Stimulated activated CD8-positive, alpha-beta memory T cell treated with anti-CD3 and anti-CD28 coated beads, Interleukin-2, amount 100 ng/mL, for 48 hours (primary cell): Measurements from ENCODE around the gene AJUBA.

ENCODE experiments used
- DNase-seq, 2 donors: peaks; one replicate each; pipeline ENCODE4 v3.0.0-alpha.2; 2020; ENCODE audit warnings: low read depth in 2 of 2

Gene AJUBA

GRCh38 chr14:22939684-22940083 lies 42.7 kb downstream of the AJUBA start:
- DNase-seq, result no peak

GRCh38 chr14:22935156-22935555 lies 47.2 kb downstream of the AJUBA start:
- no peak for DNase-seq

DNA sequence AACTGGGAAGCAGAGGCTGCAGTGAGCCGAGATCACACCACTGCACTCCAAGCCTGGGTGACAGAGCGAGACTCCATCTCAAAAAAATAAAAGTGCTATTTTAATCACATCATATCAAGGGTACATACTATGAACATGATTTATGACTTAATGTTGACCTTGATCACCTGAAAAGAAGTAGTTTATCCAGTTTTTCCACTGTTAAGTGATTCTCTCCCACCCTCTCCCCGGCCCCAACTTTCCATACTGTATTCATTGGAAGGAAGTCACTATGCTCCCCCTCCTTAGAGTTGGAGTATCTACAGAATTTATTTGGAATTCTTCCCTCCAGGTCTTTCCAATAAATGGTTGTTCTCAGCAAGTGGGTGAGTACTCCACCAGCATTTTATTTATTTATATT lies 50.2 kb downstream of the AJUBA start:
- DNase-seq, result no peak

DNA sequence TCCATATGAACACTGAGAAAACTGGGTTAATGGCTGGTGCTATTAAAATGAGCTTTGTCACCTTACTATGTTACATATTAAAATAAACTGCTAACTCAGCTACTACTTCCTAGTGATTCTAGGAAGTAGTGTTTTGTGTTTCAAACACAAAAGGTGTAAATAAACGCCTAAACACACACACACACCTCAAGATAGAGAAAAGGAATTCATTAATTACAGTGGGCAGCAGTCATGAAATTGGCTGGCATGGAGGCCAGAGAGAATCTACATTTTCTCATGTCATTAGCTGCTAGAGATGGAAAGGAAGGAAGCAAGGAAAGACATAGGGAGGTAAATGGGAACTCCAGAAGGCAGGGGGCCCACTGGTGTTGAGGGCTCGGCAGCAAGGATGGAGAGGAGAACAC lies 52.4 kb downstream of the AJUBA start:
- DNase-seq, result no peak

DNA sequence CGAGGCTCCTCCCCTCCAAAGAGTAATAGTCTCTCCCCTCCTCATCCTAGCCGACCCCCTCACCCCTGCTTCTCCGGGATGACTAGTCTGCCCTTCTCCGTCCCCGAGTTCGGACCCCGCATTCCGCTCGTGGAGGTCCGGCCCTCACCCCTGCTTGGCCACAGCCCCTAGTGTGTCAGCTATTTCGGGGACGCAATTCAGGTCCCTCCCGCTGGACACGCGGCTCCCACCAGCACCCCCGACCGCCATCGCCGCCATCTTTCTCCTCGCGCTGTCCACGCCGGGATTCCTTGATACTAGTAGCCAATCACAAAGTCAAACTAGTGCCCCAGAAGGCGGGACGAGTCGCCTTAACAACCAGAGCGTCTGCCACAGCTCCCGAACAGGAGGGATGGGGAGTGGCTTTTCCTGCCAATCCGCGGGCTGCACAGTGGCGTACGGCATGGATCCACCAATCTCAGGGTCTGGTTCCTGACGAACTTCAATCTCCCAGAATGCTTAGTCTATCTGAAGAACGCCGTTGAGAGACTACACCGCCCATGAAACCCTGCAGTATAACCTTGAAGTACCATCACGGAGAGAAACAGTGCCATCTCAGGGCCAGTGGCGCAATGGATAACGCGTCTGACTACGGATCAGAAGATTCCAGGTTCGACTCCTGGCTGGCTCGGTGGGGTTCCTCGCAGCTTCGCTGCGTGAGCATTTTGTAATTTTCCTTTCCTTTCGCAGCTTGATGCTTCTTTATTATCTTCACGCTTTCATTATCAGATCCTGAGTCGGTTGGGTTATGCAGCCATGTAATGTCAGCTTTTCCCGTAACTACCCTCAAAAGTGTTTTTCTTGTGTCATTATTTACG lies 53.0 kb downstream of the AJUBA start, which contains the start of gene PRMT5:
Gene PRMT5, minus strand, starts transcription at position 273 of the 857 bp plus-strand sequence. Its CDS starts 15 bp downstream, at position 258.
- peak; percentile 88 to 94 for DNase-seq

GRCh38 chr14:22928237-22929103 lies 53.9 kb downstream of the AJUBA start:
- DNase-seq, result no peak

DNA sequence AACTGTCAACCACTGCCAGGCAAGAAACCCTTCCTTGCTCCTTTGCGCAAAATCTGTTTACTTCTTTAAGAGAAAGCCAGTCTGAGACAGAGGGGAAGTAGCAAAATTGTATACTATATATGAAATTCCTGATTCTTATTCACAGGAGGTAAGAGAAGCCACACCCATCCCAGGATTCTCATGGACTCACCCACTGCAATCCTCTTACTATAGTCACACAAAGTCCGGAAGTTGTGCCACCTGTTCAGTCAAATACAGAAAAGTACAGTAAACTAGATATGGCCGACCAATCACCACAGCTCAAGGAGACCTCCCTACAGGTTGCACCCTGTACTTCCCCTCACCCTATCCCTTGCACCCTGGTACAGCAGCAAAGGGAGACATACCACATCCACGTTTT lies 56.0 kb downstream of the AJUBA start:
- DNase-seq, result no peak

GRCh38 chr14:22925513-22925912 lies 56.8 kb downstream of the AJUBA start:
- no peak for DNase-seq

GRCh38 chr14:22923746-22924145 lies 58.6 kb downstream of the AJUBA start:
- no peak for DNase-seq

- DNase-seq, result no peak
Measured at GRCh38 chr14:22922294-22922693, 60.1 kb downstream of the AJUBA start.
